Astrocyte (in vitro differentiated cells and primary cell): Measurements from ENCODE around the gene SPRED2. TPM values are rescaled to one million over a fixed set of nuclear protein-coding genes. Genes with fewer than 3 reads are reported as not detected.

Experiments used
- DNase-seq: peaks from one replicate; pipeline ENCODE4 v3.0.0-alpha.2; 2010; ENCODE audit warnings: low read depth
- FAIRE-seq: peaks from 2 replicates; lab custom pipeline; 2011; peaks lifted over from hg19 to GRCh38; lab: Jason Lieb, UNC
- H2AFZ ChIP-seq: 2 replicates; pipeline ENCODE4 v1.6.0; 2012; ENCODE audit warnings: low read depth, low read length, inconsistent platforms
- H3K27ac ChIP-seq: 2 replicates; pipeline ENCODE4 v1.5.1; 2011; ENCODE audit warnings: low read depth, low read length, inconsistent platforms
- H3K27me3 ChIP-seq: 2 replicates; pipeline ENCODE4 v1.6.0; 2011; ENCODE audit warnings: low read length, inconsistent platforms; ENCODE audit not compliant: insufficient read depth
- H3K36me3 ChIP-seq: 2 replicates; pipeline ENCODE4 v1.5.1; 2011; ENCODE audit warnings: low read length, inconsistent platforms; ENCODE audit not compliant: insufficient read depth
- H3K4me1 ChIP-seq: 2 replicates; pipeline ENCODE4 v1.5.1; 2011; ENCODE audit warnings: low read length, inconsistent platforms; ENCODE audit not compliant: insufficient read depth
- H3K4me2 ChIP-seq: 2 replicates; pipeline ENCODE4 v1.6.0; 2012; ENCODE audit warnings: low read length, inconsistent platforms
- H3K4me3 ChIP-seq: 2 replicates; pipeline ENCODE4 v1.5.1; 2011; ENCODE audit warnings: low read depth, mild to moderate bottlenecking, low read length, inconsistent platforms; ENCODE audit not compliant: insufficient read depth
- H3K79me2 ChIP-seq: 2 replicates; pipeline ENCODE4 v1.6.0; 2012; ENCODE audit warnings: mild to moderate bottlenecking, low read length, inconsistent platforms; ENCODE audit not compliant: insufficient read depth
- H3K9ac ChIP-seq: 2 replicates; pipeline ENCODE4 v1.6.0; 2012; ENCODE audit warnings: mild to moderate bottlenecking, low read length, inconsistent platforms
- H3K9me3 ChIP-seq: 2 replicates; pipeline ENCODE4 v1.5.1; 2012; ENCODE audit warnings: low read depth, mild to moderate bottlenecking, low read length, inconsistent platforms; ENCODE audit not compliant: insufficient read depth
- H4K20me1 ChIP-seq: 2 replicates; pipeline ENCODE4 v1.6.0; 2012; ENCODE audit warnings: low read length, inconsistent platforms; ENCODE audit not compliant: insufficient read depth
- H3K27ac Mint-ChIP-seq: one replicate; pipeline ENCODE4 v1.8.0; 2021; ENCODE audit warnings: mild to moderate bottlenecking, mixed read lengths; ENCODE audit not compliant: unreplicated experiment
- H3K27me3 Mint-ChIP-seq: one replicate; pipeline ENCODE4 v1.8.0; 2021; ENCODE audit warnings: low read depth, mixed read lengths; ENCODE audit not compliant: unreplicated experiment
- H3K36me3 Mint-ChIP-seq: one replicate; pipeline ENCODE4 v1.8.0; 2021; ENCODE audit warnings: low read depth, mixed read lengths; ENCODE audit not compliant: unreplicated experiment
- H3K4me1 Mint-ChIP-seq: one replicate; pipeline ENCODE4 v1.8.0; 2021; ENCODE audit warnings: low read depth, mixed read lengths; ENCODE audit not compliant: unreplicated experiment
- H3K4me3 Mint-ChIP-seq: one replicate; pipeline ENCODE4 v1.8.0; 2021; ENCODE audit warnings: mild to moderate bottlenecking, moderate library complexity, mixed read lengths; ENCODE audit not compliant: unreplicated experiment
- H3K9me3 Mint-ChIP-seq: one replicate; pipeline ENCODE4 v1.8.0; 2021; ENCODE audit warnings: mild to moderate bottlenecking, mixed read lengths; ENCODE audit not compliant: unreplicated experiment
- CTCF ChIP-seq: IDR thresholded peaks from 2 replicates; pipeline ENCODE4 v1.5.1; 2011; ENCODE audit warnings: low read depth, mild to moderate bottlenecking, inconsistent platforms, low read length, moderate library complexity; ENCODE audit not compliant: insufficient read depth
- EZH2 ChIP-seq: IDR thresholded peaks from 2 replicates; pipeline ENCODE4 v1.6.1; 2012; ENCODE audit warnings: mild to moderate bottlenecking, low read length, inconsistent platforms; ENCODE audit not compliant: insufficient read depth
- total RNA-seq: library from RNA; stranded (reverse); gene quantifications from 2 replicates; pipeline ENCODE4 v1.2.1, GENCODE V29; 2021

The SPRED2 gene
- total RNA-seq, 1 donor from 2014 or later = 47.3 TPM

GRCh38 chr2:65395621-65396347, 36.6 kb downstream of the SPRED2 start:
- no peaks in the 10 kb centered on the region for H3K27me3 Mint-ChIP-seq
- peaks cover 28% of the 10 kb centered on the region for H3K4me1 Mint-ChIP-seq
- Histone ChIP-seq H3K4me1 (peaks cover 20% of the 10 kb centered on the region), H3K4me3 (no peak overlapping the region), H3K4me2 (peak overlapping the region; percentile 57), H3K27ac (no peak overlapping the region), H3K36me3 (no peaks in the 10 kb centered on the region), H2AFZ (no peak overlapping the region), H3K79me2 (peaks cover 99% of the 10 kb centered on the region), H3K27me3 (no peaks in the 10 kb centered on the region), H3K9me3 (no peaks in the 10 kb centered on the region), H3K9ac (no peak overlapping the region), H4K20me1 (peaks cover 90% of the 10 kb centered on the region)
- DNase-seq = no peak
- TF ChIP-seq EZH2 = no peak
- TF ChIP-seq CTCF = no peak
- no peak for FAIRE-seq
- H3K36me3 Mint-ChIP-seq = peaks cover 2% of the 10 kb centered on the region
- H3K4me3 Mint-ChIP-seq = peak overlapping the region; percentile 36
- H3K27ac Mint-ChIP-seq = no peak overlapping the region
- H3K9me3 Mint-ChIP-seq = no peaks in the 10 kb centered on the region

GRCh38 chr2:65393743-65394422, 38.5 kb downstream of the SPRED2 start:
- no peak overlapping the region for H3K4me2 ChIP-seq
- H3K9ac ChIP-seq = no peak overlapping the region
- H3K4me3 Mint-ChIP-seq = no peak overlapping the region
- peaks cover 5% of the 10 kb centered on the region for H3K36me3 Mint-ChIP-seq
- no peaks in the 10 kb centered on the region for H3K36me3 ChIP-seq
- no peak overlapping the region for H2AFZ ChIP-seq
- DNase-seq (no peak), FAIRE-seq (no peak)
- H3K4me1 Mint-ChIP-seq = peaks cover 41% of the 10 kb centered on the region
- H3K9me3 ChIP-seq = no peaks in the 10 kb centered on the region
- H3K79me2 ChIP-seq = peaks cover 100% of the 10 kb centered on the region
- H3K27ac ChIP-seq = no peak overlapping the region
- H3K27me3 Mint-ChIP-seq = no peaks in the 10 kb centered on the region
- peaks cover 95% of the 10 kb centered on the region for H4K20me1 ChIP-seq
- H3K27me3 ChIP-seq = no peaks in the 10 kb centered on the region
- no peak overlapping the region for H3K27ac Mint-ChIP-seq
- H3K9me3 Mint-ChIP-seq = no peaks in the 10 kb centered on the region
- H3K4me3 ChIP-seq = no peak overlapping the region
- no peak for TF ChIP-seq EZH2
- no peak for TF ChIP-seq CTCF
- peaks cover 21% of the 10 kb centered on the region for H3K4me1 ChIP-seq

- Histone ChIP-seq H3K27ac (no peak overlapping the region), H3K4me3 (no peak overlapping the region), H3K27me3 (no peaks in the 10 kb centered on the region), H3K9ac (no peak overlapping the region), H3K79me2 (peaks cover 100% of the 10 kb centered on the region), H3K36me3 (no peaks in the 10 kb centered on the region), H3K4me2 (no peak overlapping the region), H4K20me1 (peaks cover 95% of the 10 kb centered on the region), H2AFZ (no peak overlapping the region), H3K4me1 (peaks cover 23% of the 10 kb centered on the region), H3K9me3 (no peaks in the 10 kb centered on the region)
- H3K27ac Mint-ChIP-seq = no peak overlapping the region
- peaks cover 2% of the 10 kb centered on the region for H3K36me3 Mint-ChIP-seq
- no peaks in the 10 kb centered on the region for H3K9me3 Mint-ChIP-seq
- no peak for FAIRE-seq
- peaks cover 48% of the 10 kb centered on the region for H3K4me1 Mint-ChIP-seq
- no peak overlapping the region for H3K4me3 Mint-ChIP-seq
- TF ChIP-seq CTCF (no peak), EZH2 (no peak)
- no peaks in the 10 kb centered on the region for H3K27me3 Mint-ChIP-seq
- no peak for DNase-seq
Observed at GRCh38 chr2:65393046-65393445, 39.4 kb downstream of the SPRED2 start.
